Body of pancreas (tissue), 4 donors: Measurements from ENCODE around the gene THPO. TPM values are rescaled to one million over a fixed set of nuclear protein-coding genes. Genes with fewer than 3 reads are reported as not detected.

Source experiments
- ATAC-seq: fragments of 150-250 bp; one replicate; pipeline ENCODE4 v1.9.1; 2016
- DNase-seq, 4 donors: peaks; one replicate each; pipeline ENCODE4 v3.0.0-alpha.2; 2019
- H3K27ac ChIP-seq, 4 donors: fragments of 200-600 bp; sonication (generic); 1 replicate in 3 of 4; 2 replicates in 1 of 4; pipeline versions ENCODE4 v1.5.1 to v1.6.1; 2016 to 2019; ENCODE audit warnings: mild to moderate bottlenecking in 1 of 4, mixed read lengths in 1 of 4, moderate library complexity in 1 of 4
- H3K27me3 ChIP-seq, 2 donors: fragments of 200-600 bp; sonication (generic); one replicate each; pipeline ENCODE4 v1.6.0; 2016; ENCODE audit warnings: mild to moderate bottlenecking in 1 of 2
- H3K36me3 ChIP-seq, 2 donors: fragments of 200-600 bp; sonication (generic); replicated peaks in 1 of 2; 2 replicates each; pipeline ENCODE4 v1.5.1; 2016; ENCODE audit warnings: low read depth in 2 of 2; ENCODE audit not compliant: insufficient read depth in 1 of 2
- H3K4me1 ChIP-seq: fragments of 200-600 bp; sonication (generic); one replicate; pipeline ENCODE4 v1.6.0; 2016
- H3K4me3 ChIP-seq, 2 donors: fragments of 200-600 bp; sonication (generic); 1 replicate in 1 of 2; 2 replicates in 1 of 2; pipeline ENCODE4 v1.5.1; 2016 to 2019
- H3K9me3 ChIP-seq, 3 donors: fragments of 200-600 bp; sonication (generic); 1 replicate in 2 of 3; 2 replicates in 1 of 3; pipeline ENCODE4 v1.5.1; 2016
- CTCF ChIP-seq, 7 experiments: fragments of 450-650 bp in 4 of 7; fragments of 200-600 bp in 3 of 7; sonication (generic) in 3 of 7; IDR thresholded peaks; one replicate each; pipeline ENCODE4 v1.5.1; 2016 to 2019; ENCODE audit warnings: antibody characterized with exemption in 7 of 7
- POLR2A ChIP-seq, 3 donors: fragments of 450-650 bp; IDR thresholded peaks; one replicate each; pipeline ENCODE4 v1.6.1; 2016; ENCODE audit warnings: antibody characterized with exemption in 3 of 3, mild to moderate bottlenecking in 2 of 3
- WGBS, 2 donors: methylation state at CpG; one replicate each; pipeline ENCODE4 v1.1.5; 2017; 5-methylcytosine and 5-hydroxymethylcytosine counted together
- intact Hi-C: fragments of 100-400 bp; cut with DNase I; formaldehyde crosslinking; loops from one replicate; pipeline ENCODE4 v1.15.1; 2023
- total RNA-seq, 2 donors: library from RNA; depleted of rRNA; stranded (reverse); fragments of >200 nt; gene quantifications; one replicate each; pipeline ENCODE4 v1.1.0, GENCODE V29; 2016

THPO gene
- total RNA-seq, 2 donors from 2014 or later = not detected

GRCh38 chr3:184353546-184353941 is 24.5 kb downstream of the THPO start:
- H3K4me1 ChIP-seq = peaks cover 40% of the 10 kb centered on the region
- no peaks in the 10 kb centered on the region for H3K36me3 ChIP-seq
- H3K9me3 ChIP-seq = no peaks in the 10 kb centered on the region
- WGBS, 2 donors = 79 to 95% methylated on average over 4 to 11 of the region's 11 CpGs
- no peak overlapping the region for H3K27ac ChIP-seq
- DNase-seq (no peak), ATAC-seq (no peak)
- no peak overlapping the region for H3K4me3 ChIP-seq
- H3K27me3 ChIP-seq = no peaks in the 10 kb centered on the region
- TF ChIP-seq CTCF (IDR thresholded peaks at IDR 0.05) (no peak), POLR2A (IDR thresholded peaks at IDR 0.05) (no peak)
- intact Hi-C loops = no loop called here

- H3K4me3 ChIP-seq = no peak overlapping the region
- no peaks in the 10 kb centered on the region for H3K36me3 ChIP-seq
- H3K4me1 ChIP-seq = peaks cover 39% of the 10 kb centered on the region
- H3K27ac ChIP-seq = peak overlapping the region; percentile 48 to 78 (median 68)
- no peak for ATAC-seq
- DNase-seq = no peak
- whole genome bisulfite sequencing, 2 donors = 84% methylated on average over 11 of the region's 11 CpGs; no CpG with 5 or more reads in 1 of the 2 donors
- H3K9me3 ChIP-seq = no peaks in the 10 kb centered on the region
- TF ChIP-seq CTCF (IDR thresholded peaks at IDR 0.05) (no peak), POLR2A (IDR thresholded peaks at IDR 0.05) (no peak)
- intact Hi-C loops = no loop called here
- H3K27me3 ChIP-seq = no peaks in the 10 kb centered on the region
These were observed 25.0 kb downstream of the THPO start for GRCh38 chr3:184352897-184353545.

GRCh38 chr3:184352149-184352785 is 25.7 kb downstream of the THPO start:
- H3K27ac ChIP-seq = peak overlapping the region; percentile 48 to 78 (median 68)
- DNase-seq (peak; percentile 68 to 90 (median 80)), ATAC-seq (peak; percentile 87)
- TF ChIP-seq CTCF (IDR thresholded peaks at IDR 0.05) (no peak), POLR2A (IDR thresholded peaks at IDR 0.05) (no peak)
- intact Hi-C loops = no loop called here
- no peaks in the 10 kb centered on the region for H3K27me3 ChIP-seq
- peaks cover 39% of the 10 kb centered on the region for H3K4me1 ChIP-seq
- no peaks in the 10 kb centered on the region for H3K9me3 ChIP-seq
- no peaks in the 10 kb centered on the region for H3K36me3 ChIP-seq
- 48 to 67% methylated on average over 15 of the region's 15 CpGs for WGBS, 2 donors
- H3K4me3 ChIP-seq = no peak overlapping the region

- no peaks in the 10 kb centered on the region for H3K9me3 ChIP-seq
- H3K4me3 ChIP-seq = no peak overlapping the region
- no peaks in the 10 kb centered on the region for H3K27me3 ChIP-seq
- H3K4me1 ChIP-seq = peaks cover 39% of the 10 kb centered on the region
- intact Hi-C loops = no loop called here
- no peak for DNase-seq
- no peaks in the 10 kb centered on the region for H3K36me3 ChIP-seq
- WGBS, 2 donors = 44% methylated on average over 9 of the region's 9 CpGs
- no peak for TF ChIP-seq CTCF (IDR thresholded peaks at IDR 0.05)
- TF ChIP-seq POLR2A (IDR thresholded peaks at IDR 0.05) = no peak
- H3K27ac ChIP-seq = peak overlapping the region in 3 of 4 donors; percentile 57 to 78 (median 78)
- ATAC-seq = no peak
These were observed 26.4 kb downstream of the THPO start for GRCh38 chr3:184351511-184352148.
